Measurements from ENCODE around the gene IRF3.
"Not testable (repeated sequence)": the region's sequence is repeated elsewhere in the genome, so short reads cannot be mapped to it uniquely, and the experiment has no call there.

The IRF3 gene

DNA sequence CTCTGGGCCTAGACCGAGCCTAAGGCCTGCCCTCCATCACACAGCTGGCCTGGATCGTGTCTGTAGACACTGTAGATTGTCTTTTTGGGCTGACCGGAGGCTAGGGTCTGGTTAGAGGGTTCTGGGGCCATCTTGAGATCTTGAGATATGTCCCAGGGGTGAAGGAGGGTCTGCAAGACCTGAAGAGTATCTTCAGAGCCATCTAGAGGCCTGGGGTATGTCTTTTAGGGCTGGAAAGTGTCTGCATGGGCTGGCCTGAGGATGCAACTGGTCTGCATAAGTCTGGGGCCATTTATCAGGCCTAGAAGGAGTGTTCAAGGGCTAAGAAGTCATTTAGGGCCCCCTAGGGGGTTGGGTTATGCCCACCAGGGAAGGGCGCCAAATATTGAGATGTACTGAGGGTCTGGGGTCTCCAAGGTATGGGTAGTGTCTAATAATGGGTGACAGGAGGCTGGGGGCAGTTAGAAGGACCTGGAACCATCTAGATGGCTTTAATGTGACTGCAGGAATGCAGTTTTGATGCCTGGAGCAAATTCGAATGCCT is 23.1 kb downstream of the IRF3 start:
- no peak for DNase-seq

DNA sequence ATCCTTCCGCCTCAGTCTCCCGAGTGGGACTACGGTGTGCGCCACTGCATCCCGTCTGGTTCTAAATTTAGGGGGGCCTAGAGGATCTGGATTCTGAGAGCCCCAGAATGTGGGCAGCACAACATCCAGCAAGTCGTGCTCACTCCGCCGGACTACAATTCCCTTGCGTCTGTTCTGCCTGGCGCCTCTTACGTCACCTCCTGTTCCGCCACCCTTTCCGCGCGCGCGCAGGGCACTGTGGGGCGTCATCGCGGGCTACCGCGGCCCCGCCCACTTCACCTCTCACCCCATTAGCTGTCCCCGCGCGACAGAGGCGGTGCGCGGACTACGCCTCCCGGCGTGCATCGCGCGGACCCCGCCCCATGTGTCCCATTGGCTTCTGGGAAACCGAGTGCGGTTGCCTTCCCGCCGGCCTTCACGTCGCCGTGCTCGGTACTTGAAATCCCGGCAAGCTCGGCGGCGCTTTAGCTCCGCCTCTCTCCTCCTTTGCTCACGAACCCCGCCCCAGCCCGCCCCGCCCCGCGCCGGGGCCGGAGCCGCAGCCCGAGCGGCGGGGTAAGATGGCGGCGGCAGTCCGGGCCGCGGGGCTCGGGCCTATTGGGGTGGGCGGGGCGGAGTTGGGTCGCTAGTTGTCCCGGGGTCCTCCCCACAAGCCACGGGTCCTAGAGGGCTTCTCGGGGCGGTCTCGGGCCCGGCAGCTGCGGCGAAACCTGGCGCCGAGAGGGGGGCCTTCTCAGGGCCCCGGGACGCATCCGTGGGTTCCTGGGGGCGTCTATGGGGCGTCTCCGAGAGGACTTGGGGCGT is 23.8 kb downstream of the IRF3 start, which contains the start of gene SCAF1:
TSS of gene SCAF1 (plus strand) at position 522 of the 804 bp plus-strand sequence. CDS start 2,818 bp downstream, outside the sequence.
- peak; percentile 99 for DNase-seq

DNA sequence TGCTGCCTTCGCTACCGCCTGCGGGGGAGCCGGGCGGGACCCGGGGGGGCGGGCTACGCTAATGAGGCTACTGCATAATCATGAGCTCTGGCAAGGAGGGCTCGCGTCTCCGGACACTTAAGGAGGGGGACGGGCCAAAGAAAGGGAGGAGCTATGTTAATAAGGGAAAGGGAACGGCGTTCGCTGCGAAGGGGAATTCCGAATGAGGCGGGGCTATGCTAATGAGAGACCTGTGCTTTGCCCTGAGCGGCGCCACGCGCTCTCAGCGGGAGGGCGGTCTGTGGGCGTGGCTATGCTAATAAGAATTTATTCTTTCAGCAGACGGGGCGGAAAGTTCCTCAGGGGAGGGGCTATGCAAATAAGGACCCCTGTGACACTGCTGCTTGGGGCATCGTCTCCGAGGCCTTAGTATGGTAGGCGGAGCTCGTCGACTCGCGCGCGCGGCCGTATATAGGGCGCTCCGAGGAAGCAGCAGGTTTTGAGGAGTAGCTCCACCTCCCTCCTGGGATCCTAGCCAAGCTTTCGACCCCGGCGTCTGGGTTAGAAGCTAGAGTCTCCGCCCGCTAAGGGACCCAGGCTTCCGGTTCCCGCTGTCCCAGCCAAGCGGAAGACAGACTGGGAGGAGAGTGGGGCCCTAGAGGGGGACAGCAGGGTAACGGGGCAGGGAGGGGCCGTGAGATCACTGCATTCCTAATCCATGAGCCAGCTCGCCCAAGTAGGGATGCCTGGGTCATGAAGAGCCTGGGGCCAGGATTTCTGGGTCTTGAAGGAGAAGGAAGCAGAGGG is 25.4 kb downstream of the IRF3 start, which contains the start of gene RRAS:
TSS of gene RRAS (minus strand) at position 31 of the 786 bp plus-strand sequence. CDS start 45 bp downstream, outside the sequence.
- peak; percentile 99 for DNase-seq

DNA sequence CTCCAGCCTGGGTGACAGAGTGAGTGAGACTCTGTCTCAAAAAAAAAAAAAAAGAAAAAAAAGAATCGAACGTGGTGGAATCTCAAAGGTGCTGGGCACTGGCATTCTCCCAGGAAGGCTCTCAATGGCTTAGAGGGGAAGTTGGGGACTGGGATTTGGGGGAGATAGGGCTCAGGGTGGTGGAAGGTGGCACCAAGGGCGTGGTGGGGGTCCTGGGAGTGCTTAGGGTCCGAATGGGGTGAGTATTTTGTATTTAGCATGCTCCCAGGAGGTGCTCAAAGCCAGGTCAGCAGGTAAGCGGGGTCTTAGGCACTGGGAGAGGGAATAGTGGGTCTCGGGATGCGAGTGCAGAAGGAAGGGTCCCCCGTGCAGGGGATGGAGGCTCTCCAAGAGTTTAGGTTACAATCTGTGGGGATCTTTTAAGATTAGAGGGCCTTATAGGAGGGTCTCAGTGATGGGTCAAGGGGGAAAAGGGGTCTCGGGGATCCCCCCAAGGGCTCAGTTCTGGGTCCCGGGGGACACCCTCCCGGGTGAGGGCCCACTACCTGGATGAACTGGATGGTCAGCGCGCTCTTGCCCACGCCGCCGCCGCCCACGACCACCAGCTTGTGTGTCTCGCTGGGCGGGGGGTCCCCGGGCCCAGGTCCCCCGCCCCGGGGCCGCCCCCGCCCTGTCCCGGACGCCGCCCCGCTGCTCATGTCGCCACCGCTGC is 26.1 kb downstream of the IRF3 start:
- no peak for DNase-seq

DNA sequence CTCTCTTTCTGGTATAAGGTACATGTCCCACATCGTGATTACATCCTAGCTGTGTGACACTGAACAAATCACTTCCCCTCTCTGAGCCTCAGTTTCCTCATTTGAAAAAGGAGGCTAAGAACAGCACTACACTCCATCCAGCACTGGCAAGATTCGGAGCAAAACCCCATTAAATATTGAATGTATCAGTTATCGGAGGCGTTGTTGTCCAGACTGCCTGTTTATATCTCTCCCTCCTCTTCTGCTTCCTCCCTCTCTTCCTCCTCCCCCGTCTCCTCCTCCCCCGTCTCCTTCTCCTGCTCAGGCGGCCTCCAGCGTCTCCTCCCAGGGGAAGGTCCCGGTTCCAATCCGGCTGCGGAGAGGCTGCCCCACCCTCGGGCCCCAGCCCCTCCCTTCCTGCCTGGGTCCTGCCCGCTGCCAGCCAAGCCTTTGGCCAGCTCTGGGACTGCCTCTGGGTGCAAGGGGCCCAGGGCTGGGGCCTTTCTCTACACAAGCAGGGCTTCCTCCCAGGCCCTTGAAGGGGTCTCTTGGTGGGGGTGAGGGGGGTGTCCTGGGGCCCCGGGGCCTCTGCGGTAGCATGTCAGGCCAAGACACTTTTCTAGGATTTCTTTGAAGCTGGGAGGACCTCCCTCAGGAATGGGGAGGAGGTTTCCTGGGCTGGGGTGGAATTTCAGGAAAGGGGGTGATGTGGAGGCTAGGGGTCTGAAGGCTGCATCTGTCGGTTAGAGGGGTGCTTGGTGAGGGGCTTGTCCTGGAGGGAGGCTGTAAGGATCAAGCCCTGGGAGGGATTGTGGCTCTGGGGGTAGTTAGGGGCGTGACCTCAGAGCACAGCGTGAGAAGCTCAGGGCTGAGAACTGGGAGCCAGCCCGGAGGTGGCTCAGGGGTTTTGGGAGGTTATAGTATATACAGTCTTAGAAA is 27.6 kb downstream of the IRF3 start:
- DNase-seq = no peak

DNA sequence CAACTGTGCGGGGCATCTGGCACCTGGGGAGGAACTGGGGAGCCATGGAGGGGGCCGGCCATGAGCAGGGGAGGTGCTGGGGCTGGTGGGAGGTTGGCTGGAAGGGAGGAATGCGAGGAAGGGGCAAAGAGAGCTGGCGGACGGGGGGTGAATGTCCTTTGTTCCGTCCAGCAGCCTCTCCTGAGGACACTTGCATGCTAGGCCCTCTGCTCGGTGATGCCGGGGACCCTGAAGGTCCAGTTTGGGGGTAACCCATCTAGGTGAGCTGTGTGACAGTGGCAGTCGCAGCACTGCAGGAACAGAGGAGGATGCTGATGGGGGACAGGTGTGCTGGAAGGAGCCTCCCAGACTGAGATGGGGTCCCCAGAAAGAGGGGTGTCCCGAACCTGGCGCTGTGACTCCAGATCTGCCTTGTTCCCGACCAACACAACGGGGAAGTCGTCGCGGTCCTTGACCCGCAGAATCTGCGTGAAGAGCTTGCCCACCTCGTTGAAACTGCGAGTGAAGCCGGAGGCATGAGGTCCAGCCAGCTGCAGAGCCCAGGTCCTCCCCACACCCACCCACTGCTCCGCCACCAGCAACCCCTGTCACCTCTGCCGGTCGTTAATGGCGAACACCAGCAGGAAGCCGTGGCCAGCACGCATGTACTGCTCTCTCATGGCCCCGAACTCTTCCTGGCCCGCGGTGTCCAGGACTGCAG is 29.3 kb downstream of the IRF3 start:
- DNase-seq = no peak

DNA sequence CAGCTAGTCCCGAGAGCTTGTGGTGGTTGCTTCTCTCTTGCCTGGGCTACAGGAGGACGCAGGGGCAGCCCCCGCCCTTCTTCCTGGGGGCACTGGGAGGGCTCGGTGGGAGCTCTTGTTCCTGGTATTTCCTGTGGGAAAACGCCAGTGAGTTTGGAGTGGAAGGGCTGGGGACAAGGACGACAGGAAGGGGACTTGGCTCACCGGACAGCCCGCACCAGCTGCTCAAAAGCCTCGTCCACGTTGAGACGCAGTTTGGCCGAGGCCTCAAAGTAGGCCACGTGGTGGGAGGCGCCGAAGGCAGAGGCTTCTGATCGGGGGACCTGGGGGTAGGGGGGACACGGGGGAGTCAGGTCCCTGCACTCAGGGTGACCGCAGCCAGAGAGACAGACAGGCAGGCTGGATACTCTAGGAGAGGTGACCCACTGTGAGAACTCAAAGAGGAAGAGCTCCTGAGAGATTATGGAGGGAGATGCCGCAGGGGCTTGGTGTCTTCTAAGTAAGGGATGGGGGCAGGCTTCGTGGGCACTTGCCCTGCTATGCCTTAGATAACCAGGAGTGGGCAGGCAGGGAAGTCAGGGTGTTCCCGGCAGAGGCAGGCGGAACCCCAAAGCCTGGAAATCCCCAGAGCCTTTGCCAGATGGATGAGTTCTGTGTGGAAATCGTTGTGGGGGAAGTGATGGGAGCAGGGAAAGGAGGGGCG is 30.0 kb downstream of the IRF3 start:
- DNase-seq = no peak

DNA sequence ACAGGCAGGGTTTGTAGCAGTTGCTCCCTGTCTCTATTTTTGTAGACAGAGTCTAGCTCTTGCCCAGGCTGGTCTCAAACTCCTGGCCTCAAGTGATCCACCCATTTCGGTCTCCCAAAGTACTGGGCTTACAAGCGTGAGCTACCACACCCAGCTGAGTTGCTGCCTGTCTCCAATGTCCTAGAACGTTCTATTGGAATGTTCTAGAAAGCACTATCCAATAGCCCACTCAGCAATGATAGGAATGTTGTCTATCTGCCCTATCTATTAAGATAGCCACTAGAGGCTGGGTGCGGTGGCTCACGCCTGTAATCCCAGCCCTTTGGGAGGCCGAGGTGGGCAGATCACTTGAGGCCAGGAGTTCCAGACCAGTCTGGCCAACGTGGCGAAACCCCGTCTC is 32.4 kb downstream of the IRF3 start:
- DNase-seq = not testable (repeated sequence)

DNA sequence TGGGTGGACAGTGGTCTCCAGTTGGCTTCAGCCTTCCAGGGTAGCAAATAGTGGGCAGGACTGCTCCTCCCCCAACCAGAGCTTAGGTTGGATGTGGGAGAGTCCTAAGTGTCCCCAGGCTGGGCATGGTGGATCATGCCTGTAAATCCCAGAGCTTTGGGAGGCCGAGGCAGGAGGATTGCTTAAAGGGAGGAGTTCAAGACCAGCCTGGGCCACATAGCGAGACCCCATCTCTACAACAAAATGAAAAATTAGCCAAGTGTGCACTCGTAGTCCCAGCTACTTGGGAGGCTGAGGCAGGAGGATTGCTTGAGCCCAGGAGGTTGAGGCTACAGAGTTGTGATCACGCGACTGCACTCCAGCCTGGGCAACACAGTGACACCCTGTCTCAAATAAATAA is 33.1 kb downstream of the IRF3 start:
- DNase-seq = no peak

DNA sequence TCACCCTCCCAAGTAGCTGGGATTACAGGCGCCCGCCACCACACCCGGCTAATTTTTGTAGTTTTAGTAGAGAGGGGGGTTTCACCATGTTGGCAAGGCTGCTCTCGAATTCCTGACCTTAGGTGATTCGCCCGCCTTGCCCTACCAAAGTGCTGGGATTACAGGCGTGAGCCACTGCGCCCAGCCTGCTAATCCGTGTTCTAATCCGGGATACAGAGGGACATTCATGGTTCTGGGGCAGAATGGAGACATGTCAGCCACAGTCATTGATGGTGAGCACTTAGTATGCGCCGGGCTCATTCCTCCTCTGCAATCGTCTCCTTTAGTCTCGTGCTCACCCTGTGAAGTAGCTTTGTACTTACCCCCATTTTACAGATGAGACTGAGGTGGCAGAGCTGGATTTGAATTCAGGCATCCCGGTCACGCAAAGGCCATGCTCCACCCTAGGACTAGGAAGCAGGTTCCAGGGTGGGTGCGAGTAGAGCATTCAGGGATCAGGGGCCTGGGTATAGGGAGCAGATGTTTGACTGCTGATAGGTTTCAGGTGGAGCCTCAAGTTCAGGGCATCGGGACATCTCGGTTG is 34.0 kb downstream of the IRF3 start:
- DNase-seq = no peak

DNA sequence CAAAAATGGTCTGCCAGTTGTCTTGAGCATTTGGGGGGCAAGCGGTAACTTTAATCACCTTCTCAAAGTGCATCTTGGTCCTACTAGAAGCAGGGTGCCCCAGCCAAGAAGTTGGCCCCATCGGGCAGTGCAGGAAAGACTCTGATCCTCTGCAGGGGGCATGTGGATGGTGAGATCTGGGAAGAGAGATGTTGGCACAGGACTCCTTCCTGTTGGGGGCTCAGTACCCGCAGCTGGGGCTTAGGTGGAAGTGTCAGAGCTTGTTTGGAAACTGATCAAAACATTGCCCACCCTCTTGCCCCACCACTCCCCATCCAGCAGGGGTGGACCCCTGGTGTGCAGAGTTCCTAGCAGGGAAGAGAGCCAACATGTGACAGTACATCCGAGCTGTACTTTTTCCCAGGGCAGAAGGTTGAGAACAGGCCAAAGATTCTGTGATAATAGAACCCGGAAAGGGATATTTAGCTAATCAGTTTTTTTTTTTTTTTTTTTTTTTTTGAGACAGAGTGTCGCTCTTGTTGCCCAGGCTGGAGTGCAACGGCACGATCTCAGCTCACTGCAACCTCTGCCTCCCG is 34.6 kb downstream of the IRF3 start:
- DNase-seq = no peak

DNA sequence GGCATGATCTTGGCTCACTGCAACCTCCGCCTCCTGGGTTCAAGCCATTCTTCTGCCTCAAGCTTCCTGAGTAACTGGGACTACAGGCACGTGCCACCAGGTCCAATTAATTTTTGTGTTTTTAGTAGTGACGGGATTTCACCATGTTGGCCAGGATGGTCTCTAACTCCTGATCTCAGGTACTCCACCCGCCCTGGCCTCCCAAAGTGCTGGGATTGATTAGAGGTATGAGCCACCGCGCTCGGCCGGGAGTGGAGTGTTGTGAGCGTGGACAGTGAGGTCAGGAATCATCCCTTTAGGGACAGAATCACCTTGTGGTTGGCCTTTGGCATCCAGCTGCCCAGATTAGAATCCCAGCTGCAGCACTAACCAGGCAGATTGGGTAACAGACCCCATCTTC is 36.0 kb downstream of the IRF3 start:
- no peak for DNase-seq

DNA sequence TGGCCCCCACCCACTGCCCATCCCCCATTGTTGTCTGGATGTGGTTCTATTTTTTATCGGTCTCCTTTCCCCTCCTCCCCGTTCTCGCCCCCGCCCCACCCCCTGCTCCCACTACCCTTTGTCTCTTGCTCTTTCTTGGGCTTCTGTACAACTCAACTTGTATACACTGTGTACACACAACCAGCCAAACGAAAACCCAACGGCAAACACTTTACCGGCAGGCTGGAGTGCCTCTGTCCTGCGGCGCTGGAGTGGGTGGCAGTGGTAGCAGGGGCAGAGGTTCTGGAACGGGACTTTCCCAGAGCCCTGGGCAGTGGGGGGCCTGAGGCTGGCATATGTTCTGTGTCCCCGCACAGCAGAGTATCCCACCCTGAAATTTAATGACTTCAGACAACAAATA is 39.4 kb downstream of the IRF3 start:
- no peak for DNase-seq

DNA sequence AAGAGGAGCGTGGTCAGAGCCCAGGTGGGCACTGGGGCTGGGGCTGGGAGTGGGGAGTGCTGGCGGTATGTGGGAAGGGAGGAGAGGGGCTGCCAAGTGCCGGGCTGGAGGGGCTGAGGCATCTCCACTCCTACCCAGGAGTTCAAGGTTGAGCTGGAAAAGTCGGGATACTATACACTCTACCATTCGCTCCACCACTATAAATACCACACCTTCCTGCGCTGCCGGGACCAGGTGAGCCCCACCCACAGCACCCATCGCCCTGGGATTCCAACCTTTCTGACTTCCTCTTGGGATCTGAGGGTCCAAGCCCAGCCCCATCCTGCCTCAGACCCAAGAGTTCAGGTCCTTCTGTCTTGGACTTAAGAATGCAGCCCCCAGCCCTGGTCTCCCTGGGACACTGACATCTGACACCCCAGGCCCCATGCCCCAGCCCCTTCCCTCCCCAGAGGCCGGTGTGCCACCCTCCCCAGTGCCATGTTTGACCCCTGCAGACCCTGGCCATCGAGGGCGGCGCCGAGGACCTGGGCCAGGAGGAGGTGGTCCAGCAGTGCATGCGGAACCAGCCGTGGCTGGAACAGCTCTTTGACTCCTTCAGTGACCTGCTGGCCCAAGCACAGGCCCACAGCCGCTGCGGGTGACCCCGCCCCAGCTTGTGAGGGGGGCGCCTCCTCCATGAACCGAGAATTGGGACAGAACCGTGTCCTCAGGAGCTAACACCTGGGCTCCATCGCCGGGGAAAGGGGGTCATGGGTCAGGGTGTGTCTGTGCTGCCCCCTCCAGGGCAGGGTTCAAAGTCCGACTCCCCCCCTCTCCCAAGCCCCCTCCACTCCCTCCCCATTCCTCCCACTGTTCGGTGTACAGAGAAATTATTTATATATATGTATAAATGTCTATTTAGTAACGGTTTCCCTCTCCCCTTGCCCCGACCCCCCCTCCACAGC is 40.4 kb downstream of the IRF3 start:
- no peak for DNase-seq

DNA sequence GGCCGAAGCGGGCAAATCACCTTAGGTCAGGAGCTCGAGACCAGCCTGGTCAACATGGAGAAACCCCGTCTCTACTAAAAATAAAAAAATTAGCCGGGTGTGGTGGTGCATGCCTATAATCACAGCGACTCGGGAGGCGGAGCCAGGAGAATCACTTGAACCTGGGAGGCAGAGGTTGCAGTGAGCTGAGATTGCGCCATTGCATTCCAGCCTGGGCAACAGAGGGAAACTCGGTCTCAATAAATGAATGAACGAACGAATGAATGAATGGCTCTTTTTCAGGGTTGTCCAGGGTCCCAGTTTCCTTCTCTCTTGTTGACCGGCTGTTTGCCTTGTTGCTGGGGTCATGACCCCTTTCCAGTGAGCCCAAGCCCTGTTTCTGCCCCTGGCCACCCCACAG is 47.8 kb downstream of the IRF3 start:
- not testable (repeated sequence) for DNase-seq

DNA sequence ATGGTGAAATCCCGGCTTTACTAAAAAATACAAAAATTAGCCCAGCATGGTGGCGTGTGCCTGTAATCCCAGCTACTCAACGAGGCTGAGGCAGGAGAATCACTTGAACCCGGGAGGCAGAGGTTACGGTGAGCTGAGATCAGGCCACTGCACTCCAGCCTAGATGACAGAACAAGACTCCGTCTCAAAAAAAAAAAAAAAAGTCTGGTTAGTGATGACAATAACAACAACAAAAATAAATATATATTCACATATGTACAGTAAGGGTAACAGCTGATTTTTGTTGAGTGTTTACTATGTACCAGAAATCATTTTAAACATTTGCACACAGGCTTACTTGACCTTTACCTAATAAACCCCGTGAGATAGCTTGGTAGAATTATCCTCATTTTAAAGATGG is 48.7 kb downstream of the IRF3 start:
- no peak for DNase-seq

DNA sequence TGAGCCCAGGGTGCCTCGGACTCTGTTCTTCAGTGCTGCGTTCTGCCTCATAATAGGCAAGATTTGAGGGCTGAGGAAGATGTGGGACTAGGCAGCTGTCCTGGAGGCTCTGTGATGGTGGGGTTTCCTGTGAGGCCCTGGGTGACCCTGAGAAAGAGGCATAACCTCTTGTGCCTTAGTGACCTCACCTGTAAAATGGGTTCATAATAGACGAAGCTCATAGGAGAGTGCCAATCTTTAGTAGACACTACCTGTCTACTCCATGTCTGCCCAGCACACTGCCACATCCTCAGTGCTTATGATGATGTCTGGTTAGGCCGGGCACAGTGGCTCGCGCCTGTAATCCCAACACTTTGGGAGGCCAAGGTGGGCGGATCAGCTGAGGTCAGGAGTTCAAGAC is 49.1 kb downstream of the IRF3 start:
- no peak for DNase-seq

DNA sequence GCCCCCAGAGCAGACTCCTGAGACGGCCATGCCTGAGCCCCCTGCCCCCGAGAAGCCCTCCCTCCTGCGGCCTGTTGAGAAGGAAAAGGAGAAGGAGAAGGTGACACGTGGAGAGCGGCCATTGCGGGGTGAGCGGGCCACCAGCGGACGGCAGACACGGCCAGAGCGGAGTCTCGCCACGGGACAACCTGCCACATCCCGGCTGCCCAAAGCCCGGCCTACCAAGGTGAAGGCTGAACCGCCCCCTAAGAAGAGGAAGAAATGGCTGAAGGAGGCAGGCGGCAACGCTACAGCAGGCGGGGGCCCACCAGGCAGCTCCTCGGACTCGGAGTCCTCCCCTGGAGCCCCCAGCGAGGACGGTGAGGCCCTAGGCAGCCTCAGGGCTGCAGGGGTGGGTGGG is 49.8 kb downstream of the IRF3 start:
- DNase-seq = no peak
